H1 (cell line): Measurements from ENCODE around the gene ASTN2. TPM values are rescaled to one million over a fixed set of nuclear protein-coding genes. Genes with fewer than 3 reads are reported as not detected.

Experiments
- CTCF ChIA-PET: fragments of 300-600 bp; sonication (Branson Sonifier 250); formaldehyde crosslinking; loops from one replicate; lab custom pipeline; 2021; ENCODE audit not compliant: partially characterized antibody; lab: Charles Lee
- POLR2A ChIA-PET: fragments of 300-600 bp; sonication (Branson Sonifier 250); formaldehyde crosslinking; loops from one replicate; lab custom pipeline; 2021; ENCODE audit warnings: inconsistent platforms; ENCODE audit not compliant: partially characterized antibody; lab: Charles Lee
- DNase-seq, 2 experiments: peaks; one replicate each; pipeline versions ENCODE4 v3.0.0 to v3.0.0-alpha.2; 2010 to 2022; ENCODE audit warnings: low spot score in 2 of 2, low read depth in 1 of 2, mixed read lengths in 1 of 2
- FAIRE-seq: peaks from 2 replicates; lab custom pipeline; 2011; peaks lifted over from hg19 to GRCh38; lab: Jason Lieb, UNC
- H2AFZ ChIP-seq: 2 replicates; pipeline ENCODE4 v1.8.1; 2012; ENCODE audit warnings: low read length, inconsistent platforms
- H2AK5ac ChIP-seq: 2 replicates; pipeline ENCODE4 v1.6.1; 2013; ENCODE audit warnings: low read depth, low read length
- H2BK120ac ChIP-seq: replicated peaks from 2 replicates; pipeline ENCODE3; 2013; ENCODE audit warnings: low read depth, low read length, inconsistent platforms
- H2BK12ac ChIP-seq: 2 replicates; pipeline ENCODE4 v1.6.1; 2013; ENCODE audit warnings: low read depth, low read length
- H2BK15ac ChIP-seq: 2 replicates; pipeline ENCODE4 v1.6.1; 2013; ENCODE audit warnings: low read length
- H2BK20ac ChIP-seq: 2 replicates; pipeline ENCODE4 v1.6.1; 2013; ENCODE audit warnings: low read length
- H2BK5ac ChIP-seq: 2 replicates; pipeline ENCODE4 v1.6.1; 2013; ENCODE audit warnings: low read depth, low read length
- H3K14ac ChIP-seq: 2 replicates; pipeline ENCODE4 v1.6.1; 2013; ENCODE audit warnings: inconsistent platforms; ENCODE audit not compliant: insufficient read length
- H3K18ac ChIP-seq: 2 replicates; pipeline ENCODE4 v1.6.1; 2013; ENCODE audit warnings: low read length; ENCODE audit errors: extremely low read depth
- H3K23ac ChIP-seq: 2 replicates; pipeline ENCODE4 v1.6.1; 2013; ENCODE audit warnings: inconsistent platforms; ENCODE audit not compliant: insufficient read length
- H3K23me2 ChIP-seq: 2 replicates; pipeline ENCODE4 v1.6.1; 2013; ENCODE audit warnings: low read depth, low read length
- H3K27ac ChIP-seq: 2 replicates; pipeline ENCODE4 v1.6.1; 2011; ENCODE audit warnings: low read depth, low read length, inconsistent platforms
- H3K27me3 ChIP-seq, 4 experiments: replicated peaks in 1 of 4; 1 replicate in 1 of 4; 2 replicates in 3 of 4; pipeline versions ENCODE4 v1.6.1 to v1.8.1; 2011 to 2013; ENCODE audit warnings: low read length in 3 of 4, mild to moderate bottlenecking in 3 of 4, inconsistent platforms in 2 of 4, mixed read lengths in 2 of 4, moderate library complexity in 1 of 4; ENCODE audit not compliant: control insufficient read depth in 3 of 4, insufficient read depth in 3 of 4; ENCODE audit errors: extremely low read depth in 1 of 4
- H3K36me3 ChIP-seq, 4 experiments: 2 replicates each; pipeline versions ENCODE4 v1.6.1 to v1.8.1; 2011 to 2013; ENCODE audit warnings: mild to moderate bottlenecking in 4 of 4, low read length in 3 of 4, moderate library complexity in 2 of 4, control low read depth in 1 of 4, inconsistent platforms in 1 of 4; ENCODE audit not compliant: insufficient read depth in 4 of 4, control insufficient read depth in 2 of 4
- H3K4ac ChIP-seq: replicated peaks from 2 replicates; pipeline ENCODE3; 2013; ENCODE audit warnings: low read length, low read depth, mixed read lengths, inconsistent platforms; ENCODE audit not compliant: insufficient read length
- H3K4me1 ChIP-seq, 4 experiments: replicated peaks in 1 of 4; 1 replicate in 1 of 4; 2 replicates in 3 of 4; pipeline versions ENCODE4 v1.6.1 to v1.8.1; 2011 to 2013; ENCODE audit warnings: low read length in 3 of 4, inconsistent platforms in 2 of 4, mixed read lengths in 1 of 4; ENCODE audit not compliant: insufficient read depth in 4 of 4, control insufficient read depth in 3 of 4
- H3K4me2 ChIP-seq, 2 experiments: 2 replicates each; pipeline versions ENCODE4 v1.6.1 to v1.8.1; 2011 to 2013; ENCODE audit warnings: low read depth in 2 of 2, low read length in 2 of 2, control low read depth in 1 of 2, inconsistent platforms in 1 of 2, mild to moderate bottlenecking in 1 of 2; ENCODE audit not compliant: insufficient read depth in 1 of 2
- H3K4me3 ChIP-seq, 4 experiments: fragments of 200-600, 300-600 bp in 1 of 4; sonication (generic), shearing (Covaris generic), sonication (Bioruptor Twin) in 1 of 4; 2 replicates each; pipeline versions ENCODE4 v1.5.1 to v1.8.1; 2011 to 2016; ENCODE audit warnings: low read length in 4 of 4, low read depth in 3 of 4, control low read depth in 2 of 4, inconsistent platforms in 2 of 4, mild to moderate bottlenecking in 2 of 4, mixed read lengths in 1 of 4, moderate library complexity in 1 of 4; ENCODE audit not compliant: insufficient read depth in 2 of 4; ENCODE audit errors: extremely low read depth in 1 of 4
- H3K56ac ChIP-seq: replicated peaks from 2 replicates; pipeline ENCODE3; 2013; ENCODE audit warnings: low read depth, mild to moderate bottlenecking, mixed read lengths, low read length, inconsistent platforms; ENCODE audit not compliant: insufficient read length
- H3K79me1 ChIP-seq: 2 replicates; pipeline ENCODE4 v1.6.1; 2013; ENCODE audit warnings: low read depth, low read length, control low read depth
- H3K79me2 ChIP-seq, 2 experiments: 2 replicates each; pipeline versions ENCODE4 v1.6.1 to v1.8.1; 2012 to 2013; ENCODE audit warnings: low read length in 2 of 2, mild to moderate bottlenecking in 2 of 2, inconsistent platforms in 1 of 2; ENCODE audit not compliant: insufficient read depth in 2 of 2, control insufficient read depth in 1 of 2
- H3K9ac ChIP-seq, 4 experiments: replicated peaks in 1 of 4; 1 replicate in 1 of 4; 2 replicates in 3 of 4; pipeline versions ENCODE4 v1.6.1 to v1.8.1; 2011 to 2013; ENCODE audit warnings: low read depth in 3 of 4, low read length in 3 of 4, control low read depth in 2 of 4, mild to moderate bottlenecking in 2 of 4, moderate library complexity in 2 of 4, inconsistent platforms in 1 of 4; ENCODE audit errors: extremely low read depth in 1 of 4
- H3K9me3 ChIP-seq, 2 experiments: 2 replicates each; pipeline versions ENCODE4 v1.6.1 to v1.8.1; 2012 to 2013; ENCODE audit warnings: mild to moderate bottlenecking in 2 of 2, moderate library complexity in 2 of 2, control low read depth in 1 of 2, inconsistent platforms in 1 of 2, low read depth in 1 of 2, low read length in 1 of 2, mixed read lengths in 1 of 2; ENCODE audit not compliant: insufficient read depth in 2 of 2
- H4K20me1 ChIP-seq, 2 experiments: replicated peaks in 1 of 2; 2 replicates each; pipeline versions ENCODE3 to v1.8.1; 2011 to 2013; ENCODE audit warnings: inconsistent platforms in 2 of 2, low read length in 2 of 2, mild to moderate bottlenecking in 1 of 2; ENCODE audit not compliant: insufficient read depth in 2 of 2, control insufficient read depth in 1 of 2
- H4K5ac ChIP-seq: 2 replicates; pipeline ENCODE4 v1.6.1; 2013; ENCODE audit warnings: low read length, low read depth, mixed read lengths, inconsistent platforms; ENCODE audit not compliant: insufficient read length
- H4K8ac ChIP-seq: 2 replicates; pipeline ENCODE4 v1.8.0; 2013; ENCODE audit warnings: mild to moderate bottlenecking, moderate library complexity, low read length, inconsistent platforms; ENCODE audit not compliant: insufficient read depth; ENCODE audit errors: extremely low read depth
- H4K91ac ChIP-seq: replicated peaks from 2 replicates; pipeline ENCODE3; 2013; ENCODE audit warnings: low read length, mixed read lengths, inconsistent platforms; ENCODE audit not compliant: insufficient read length
- BCL11A ChIP-seq, 2 experiments: IDR thresholded peaks; one replicate each; pipeline ENCODE4 v1.6.1; 2011; ENCODE audit warnings: low read depth in 2 of 2, low read length in 2 of 2, mild to moderate bottlenecking in 2 of 2
- CREB1 ChIP-seq: IDR thresholded peaks from 2 replicates; pipeline ENCODE4 v1.6.1; 2012; ENCODE audit warnings: inconsistent platforms
- EGR1 ChIP-seq: IDR thresholded peaks from 2 replicates; pipeline ENCODE4 v1.6.1; 2011; ENCODE audit warnings: low read depth, low read length, borderline replicate concordance
- JUN ChIP-seq: IDR thresholded peaks from 2 replicates; pipeline ENCODE4 v1.6.1; 2011; ENCODE audit warnings: low read depth, mild to moderate bottlenecking, improper control_type of control experiment, low read length
- NANOG ChIP-seq: IDR thresholded peaks from 2 replicates; pipeline ENCODE4 v1.6.1; 2011; ENCODE audit warnings: low read length, low read depth, mild to moderate bottlenecking, inconsistent platforms; ENCODE audit not compliant: insufficient read depth, poor library complexity, severe bottlenecking
- RBBP5 ChIP-seq: IDR thresholded peaks from 2 replicates; pipeline ENCODE4 v1.7.1; 2012; ENCODE audit warnings: low read depth, mild to moderate bottlenecking, inconsistent platforms, low read length, moderate library complexity, borderline replicate concordance
- SRF ChIP-seq: IDR thresholded peaks from 2 replicates; pipeline ENCODE4 v1.6.1; 2011; ENCODE audit warnings: mild to moderate bottlenecking, low read depth, low read length, moderate library complexity
- TAF7 ChIP-seq: optimal IDR thresholded peaks from 2 replicates; pipeline ENCODE3; 2011; ENCODE audit warnings: low read depth, mild to moderate bottlenecking, inconsistent platforms, low read length, moderate library complexity, borderline replicate concordance
- polyA plus RNA-seq, 7 experiments: library from polyadenylated mRNA; depleted of rRNA in 3 of 7; stranded (reverse) in 5 of 7; unstranded in 2 of 7; fragments of >200 nt in 5 of 7; fragments of 200-250 nt in 2 of 7; gene quantifications; 1 replicate in 5 of 7; 2 replicates in 1 of 7; 4 replicates in 1 of 7; pipeline versions ENCODE4 v1.2.1 to v1.2.3, GENCODE V29; 2011 to 2013; ENCODE audit warnings: missing spikeins in 2 of 7, mixed read lengths in 2 of 7
- total RNA-seq: library from RNA; stranded (reverse); fragmentation: NEBNext Ultra II Directional; extraction: Animal tissue kit (Norgen Biotek cat#: 25700); gene quantifications from 2 replicates; pipeline ENCODE4 v1.2.1, GENCODE V29; 2021
- TF ChIP-seq, protein P1 (sequence below): IDR thresholded peaks from 2 replicates; pipeline ENCODE4 v1.6.1; 2012; ENCODE audit warnings: low read length, inconsistent platforms

Gene ASTN2
- total and polyA plus RNA-seq, 2 of the 8 experiments (the other 6 are each of a cell fraction or from before 2014, with no cell fraction given), result 8.2 to 13.7 TPM

DNA sequence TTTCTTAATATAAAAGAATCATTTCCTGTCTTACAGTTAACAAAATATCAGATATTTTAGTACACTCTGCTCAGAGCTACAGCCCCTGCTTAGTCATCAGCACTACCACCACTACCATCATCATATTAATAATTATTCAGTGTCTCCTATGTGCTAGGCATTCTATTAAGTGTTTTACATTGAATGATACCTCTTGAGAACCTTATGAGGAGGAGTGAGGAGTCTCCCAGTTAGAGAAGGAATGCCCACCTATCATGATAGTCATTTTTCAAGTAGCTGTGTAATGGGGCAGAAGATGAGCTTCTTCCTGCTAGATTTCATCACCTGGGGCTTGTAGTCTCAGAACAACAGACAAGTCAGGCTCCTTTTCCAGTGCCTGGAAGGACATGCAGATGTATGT lies 489.7 kb downstream of the ASTN2 start:
- H3K14ac ChIP-seq, result no peak overlapping the region
- H3K23me2 ChIP-seq, result peaks cover 2% of the 10 kb centered on the region
- H2BK20ac ChIP-seq, result no peak overlapping the region
- H3K79me2 ChIP-seq, result no peaks in the 10 kb centered on the region
- H2BK15ac ChIP-seq, result no peak overlapping the region
- H2BK120ac ChIP-seq, result no peak overlapping the region
- H4K91ac ChIP-seq, result no peak overlapping the region
- H2AFZ ChIP-seq, result no peak overlapping the region
- no peak for TF ChIP-seq SRF
- no peak for TF ChIP-seq EGR1
- TF ChIP-seq RBBP5, result no peak
- TF ChIP-seq CREB1, result no peak
- TF ChIP-seq, protein P1, sequence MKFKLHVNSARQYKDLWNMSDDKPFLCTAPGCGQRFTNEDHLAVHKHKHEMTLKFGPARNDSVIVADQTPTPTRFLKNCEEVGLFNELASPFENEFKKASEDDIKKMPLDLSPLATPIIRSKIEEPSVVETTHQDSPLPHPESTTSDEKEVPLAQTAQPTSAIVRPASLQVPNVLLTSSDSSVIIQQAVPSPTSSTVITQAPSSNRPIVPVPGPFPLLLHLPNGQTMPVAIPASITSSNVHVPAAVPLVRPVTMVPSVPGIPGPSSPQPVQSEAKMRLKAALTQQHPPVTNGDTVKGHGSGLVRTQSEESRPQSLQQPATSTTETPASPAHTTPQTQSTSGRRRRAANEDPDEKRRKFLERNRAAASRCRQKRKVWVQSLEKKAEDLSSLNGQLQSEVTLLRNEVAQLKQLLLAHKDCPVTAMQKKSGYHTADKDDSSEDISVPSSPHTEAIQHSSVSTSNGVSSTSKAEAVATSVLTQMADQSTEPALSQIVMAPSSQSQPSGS, result no peak
- TF ChIP-seq JUN, result no peak
- TF ChIP-seq NANOG, result no peak
- no peak for TF ChIP-seq BCL11A (IDR thresholded peaks at IDR 0.05; ENCODE audit: low read depth in 2 of 2, low read length in 2 of 2)
- TF ChIP-seq TAF7, result no peak
- TF ChIP-seq, all 59 proteins: peak for 0
- H4K20me1 ChIP-seq, result no peaks in the 10 kb centered on the region
- no peaks in the 10 kb centered on the region for H3K9me3 ChIP-seq
- H3K79me1 ChIP-seq, result no peaks in the 10 kb centered on the region
- CTCF ChIA-PET, result interaction anchor here (1.0 to 4.4 kb wide), 3 partner anchors 15 to 65 kb away, joined by 3 to 21 read pairs (median 4); no protein-coding TSS in a partner anchor
- no peak overlapping the region; the same call in 1 of the 2 replicates for H2BK12ac ChIP-seq
- H2AK5ac ChIP-seq, result no peak overlapping the region
- H3K4me2 ChIP-seq, result no peak overlapping the region
- no peaks in the 10 kb centered on the region for H3K36me3 ChIP-seq
- DNase-seq, result no peak
- H3K23ac ChIP-seq, result no peak overlapping the region
- H3K18ac ChIP-seq, result no peak overlapping the region
- H4K8ac ChIP-seq, result no peak overlapping the region
- H3K9ac ChIP-seq, result no peak overlapping the region
- H3K4ac ChIP-seq, result peak overlapping the region; percentile 32
- H3K56ac ChIP-seq, result no peak overlapping the region
- FAIRE-seq, result no peak
- POLR2A ChIA-PET, result interaction anchor here (0.6 kb wide), 1 partner anchor 713 kb away, joined by 4 read pairs; no protein-coding TSS in a partner anchor
- H4K5ac ChIP-seq, result no peak overlapping the region
- no peaks in the 10 kb centered on the region for H3K27me3 ChIP-seq
- peaks cover 12 to 25% (median 19%) of the 10 kb centered on the region in 4 experiments for H3K4me1 ChIP-seq
- no peak overlapping the region for H3K27ac ChIP-seq
- no peak overlapping the region for H2BK5ac ChIP-seq
- no peak overlapping the region for H3K4me3 ChIP-seq
